ENCODE data around the gene LYST. TPM values are rescaled to one million over a fixed set of nuclear protein-coding genes. Genes with fewer than 3 reads are reported as not detected.

Gene LYST
- total RNA-seq, 1 donor = 30.4 TPM

DNA sequence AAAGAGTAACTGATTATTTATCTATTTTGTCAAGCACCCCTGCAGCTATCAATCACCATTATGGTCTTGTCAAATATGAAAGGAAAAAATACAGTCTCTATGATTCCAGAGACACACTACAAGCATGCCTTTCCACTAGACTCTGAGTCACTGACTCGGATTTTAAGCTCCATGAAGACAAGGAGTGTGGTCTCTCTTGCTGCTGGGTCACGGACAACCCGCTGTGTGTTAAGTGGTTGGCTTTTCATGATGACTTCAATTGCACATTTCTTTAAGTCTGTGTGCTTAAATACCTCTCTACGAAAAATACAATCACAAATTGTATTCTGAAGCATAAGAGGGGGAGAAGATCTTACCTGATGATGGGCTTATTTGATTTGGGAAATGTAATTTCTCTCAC, 203.1 kb downstream of the LYST start:
- DNase-seq (ENCODE audit: low read depth) = no peak
- H3K4me3 ChIP-seq (ENCODE audit: low read depth, low read length) = no peak overlapping the region
- TF ChIP-seq, protein P1, sequence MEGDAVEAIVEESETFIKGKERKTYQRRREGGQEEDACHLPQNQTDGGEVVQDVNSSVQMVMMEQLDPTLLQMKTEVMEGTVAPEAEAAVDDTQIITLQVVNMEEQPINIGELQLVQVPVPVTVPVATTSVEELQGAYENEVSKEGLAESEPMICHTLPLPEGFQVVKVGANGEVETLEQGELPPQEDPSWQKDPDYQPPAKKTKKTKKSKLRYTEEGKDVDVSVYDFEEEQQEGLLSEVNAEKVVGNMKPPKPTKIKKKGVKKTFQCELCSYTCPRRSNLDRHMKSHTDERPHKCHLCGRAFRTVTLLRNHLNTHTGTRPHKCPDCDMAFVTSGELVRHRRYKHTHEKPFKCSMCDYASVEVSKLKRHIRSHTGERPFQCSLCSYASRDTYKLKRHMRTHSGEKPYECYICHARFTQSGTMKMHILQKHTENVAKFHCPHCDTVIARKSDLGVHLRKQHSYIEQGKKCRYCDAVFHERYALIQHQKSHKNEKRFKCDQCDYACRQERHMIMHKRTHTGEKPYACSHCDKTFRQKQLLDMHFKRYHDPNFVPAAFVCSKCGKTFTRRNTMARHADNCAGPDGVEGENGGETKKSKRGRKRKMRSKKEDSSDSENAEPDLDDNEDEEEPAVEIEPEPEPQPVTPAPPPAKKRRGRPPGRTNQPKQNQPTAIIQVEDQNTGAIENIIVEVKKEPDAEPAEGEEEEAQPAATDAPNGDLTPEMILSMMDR (IDR thresholded peaks at IDR 0.05; ENCODE audit: insufficient read depth, low read length) = no peak

DNA sequence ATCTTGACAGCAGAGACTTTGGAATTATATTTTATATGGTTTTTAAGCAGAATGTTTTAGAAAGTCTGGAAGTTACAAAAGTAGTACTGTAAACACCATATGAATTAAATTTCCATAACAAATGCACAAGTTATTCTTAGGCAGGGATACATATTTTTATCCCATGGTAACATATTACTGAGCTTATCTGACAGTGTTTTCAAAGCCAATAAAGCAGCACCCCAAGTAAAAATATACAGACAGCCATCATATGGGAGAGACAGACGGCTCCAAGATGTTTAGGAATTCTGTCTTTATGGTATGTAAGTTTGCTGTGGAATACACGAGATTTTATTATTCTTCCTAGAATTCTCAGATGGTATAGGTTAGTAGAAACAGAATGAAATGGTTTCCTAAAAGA, 205.1 kb downstream of the LYST start:
- TF ChIP-seq, protein P1 (IDR thresholded peaks at IDR 0.05; ENCODE audit: insufficient read depth, low read length) = no peak
- H3K4me3 ChIP-seq (ENCODE audit: low read depth, low read length) = no peak overlapping the region
- no peak for DNase-seq (ENCODE audit: low read depth)

DNA sequence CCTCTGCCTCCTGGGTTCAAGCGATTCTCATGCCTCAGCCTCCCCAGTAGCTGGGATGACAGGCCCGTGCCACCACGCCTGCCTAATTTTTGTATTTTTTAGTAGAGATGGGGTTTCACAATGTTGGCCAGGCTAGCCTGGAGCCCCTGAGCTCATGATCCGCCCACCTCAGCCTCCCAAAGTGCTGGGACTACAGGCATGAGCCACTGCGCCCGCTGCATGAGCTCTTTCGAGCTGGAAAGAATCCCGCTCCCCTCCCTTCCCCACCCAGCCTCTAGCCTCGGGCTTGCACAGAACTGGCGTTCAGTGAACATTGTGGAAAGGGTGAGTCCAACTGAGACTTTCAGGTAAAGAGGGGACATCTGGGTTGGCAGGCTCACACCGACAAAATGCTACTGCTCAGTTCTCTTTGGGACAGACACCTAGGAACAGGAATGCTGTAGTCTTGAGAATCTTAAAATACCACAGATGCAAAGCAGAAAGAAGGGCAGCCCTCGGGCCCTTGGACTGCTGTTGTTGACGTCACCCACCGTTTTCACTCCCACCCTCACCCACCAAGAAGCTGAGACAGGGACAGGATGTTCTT, 207.4 kb downstream of the LYST start:
- no peak for DNase-seq (ENCODE audit: low read depth)
- no peak overlapping the region for H3K4me3 ChIP-seq (ENCODE audit: low read depth, low read length)
- TF ChIP-seq, protein P1 (IDR thresholded peaks at IDR 0.05; ENCODE audit: insufficient read depth, low read length) = no peak

DNA sequence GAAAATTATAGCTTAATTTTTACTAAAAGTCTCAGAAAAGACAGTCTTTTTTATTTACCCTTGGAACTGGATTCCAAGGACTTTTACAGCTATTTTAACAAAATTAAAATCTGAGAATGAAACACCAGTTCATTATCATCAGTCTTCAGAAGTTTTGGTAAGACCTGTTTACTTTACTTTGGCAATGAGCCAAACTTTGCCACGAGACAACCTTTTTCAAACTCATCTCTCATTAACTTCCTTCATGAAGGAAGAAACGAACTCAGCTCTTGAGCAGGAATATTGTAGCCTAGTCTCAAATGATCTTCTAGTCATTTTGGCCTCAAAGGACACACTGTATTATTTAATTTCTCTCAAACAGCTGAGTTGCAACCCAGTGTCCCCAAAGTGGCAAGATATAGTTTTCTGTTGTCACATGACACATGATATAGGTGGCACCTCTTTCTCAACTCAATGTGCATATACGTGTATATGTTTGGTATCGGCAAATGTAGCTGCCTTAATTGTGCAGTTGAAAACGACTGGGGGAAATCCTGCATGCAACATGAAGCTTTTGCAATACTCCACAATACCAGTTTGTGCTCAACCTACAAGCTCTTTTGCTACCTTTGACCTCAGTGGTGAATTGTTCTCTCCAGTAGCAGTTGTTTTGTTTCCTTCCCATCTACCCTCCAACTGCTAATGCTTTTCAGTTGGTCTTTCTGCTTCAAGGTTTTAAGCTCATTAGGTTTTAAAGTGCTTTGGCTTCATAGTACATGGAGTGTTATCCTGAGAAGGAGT, 208.8 kb downstream of the LYST start:
- H3K4me3 ChIP-seq (ENCODE audit: low read depth, low read length) = no peak overlapping the region
- DNase-seq (ENCODE audit: low read depth) = no peak
- TF ChIP-seq, protein P1 (IDR thresholded peaks at IDR 0.05; ENCODE audit: insufficient read depth, low read length) = no peak

DNA sequence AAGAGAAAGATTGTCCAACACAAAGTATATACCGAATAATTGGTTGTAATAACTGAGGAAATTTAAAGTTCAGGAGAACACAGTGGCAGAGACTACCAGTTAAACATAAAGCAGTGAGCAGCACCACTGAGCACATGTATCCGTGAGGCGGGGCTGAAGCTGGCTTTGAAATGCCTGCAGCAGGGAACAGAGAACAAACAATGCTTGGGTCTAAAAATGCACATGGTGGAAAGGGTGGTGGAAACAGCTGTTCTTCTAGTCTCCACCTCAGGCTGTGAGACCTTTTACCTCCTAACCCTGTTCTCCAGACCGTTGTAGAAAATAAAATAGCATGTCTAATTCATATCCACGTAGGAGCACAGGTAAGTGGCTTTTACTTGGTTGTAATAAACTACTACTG, 209.4 kb downstream of the LYST start:
- H3K4me3 ChIP-seq (ENCODE audit: low read depth, low read length) = no peak overlapping the region
- TF ChIP-seq, protein P1 (IDR thresholded peaks at IDR 0.05; ENCODE audit: insufficient read depth, low read length) = no peak
- no peak for DNase-seq (ENCODE audit: low read depth)

DNA sequence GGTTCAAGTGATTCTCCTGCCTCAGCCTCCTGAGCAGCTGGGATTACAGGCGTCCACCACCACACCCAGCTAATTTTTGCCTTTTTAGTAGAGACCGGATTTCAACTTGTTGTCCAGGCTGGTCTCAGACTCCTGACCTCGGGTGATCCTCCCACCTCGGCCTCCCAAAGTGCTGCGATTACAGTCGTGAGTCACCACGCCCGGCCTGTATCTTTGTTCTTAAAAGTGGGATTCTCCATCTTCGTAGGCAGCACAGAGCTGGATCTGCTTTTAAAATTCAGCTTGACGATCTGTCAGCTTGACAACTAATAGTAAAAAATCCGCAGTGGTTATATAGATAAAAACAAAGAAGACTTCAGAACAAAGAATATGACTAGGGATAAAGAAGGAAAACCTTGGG, 214.3 kb downstream of the LYST start:
- H3K4me3 ChIP-seq (ENCODE audit: low read depth, low read length) = no peak overlapping the region
- TF ChIP-seq, protein P1 (IDR thresholded peaks at IDR 0.05; ENCODE audit: insufficient read depth, low read length) = no peak
- no peak for DNase-seq (ENCODE audit: low read depth)
